A549 (cell line): ENCODE results near the gene PRMT7. TPM values are rescaled to one million over a fixed set of nuclear protein-coding genes. Genes with fewer than 3 reads are reported as not detected.
A peak's percentile ranks its signal among the peaks of the same experiment; 100 is the strongest.

Experiments
- ATAC-seq, 2 experiments: fragments of 200-7000 bp in 1 of 2; fragments of >200 bp in 1 of 2; cut with Nextera tagmentation in 1 of 2; cut with Tn5 transposase in 1 of 2; 3 replicates each; pipeline versions ENCODE4 v1.8.0 to v1.9.1; 2018 to 2020; ENCODE audit warnings: mild to moderate bottlenecking in 1 of 2, moderate library complexity in 1 of 2
- CTCF ChIA-PET: fragments of 300-600 bp; sonication (Branson Sonifier 250); formaldehyde crosslinking; extraction: SDS; loops from one replicate; lab custom pipeline; 2021; ENCODE audit warnings: antibody characterized with exemption, inconsistent platforms; lab: Yijun Ruan, JAX
- POLR2A ChIA-PET: fragments of 350-600 bp; formaldehyde crosslinking; extraction: SDS; loops from one replicate; lab custom pipeline; 2021; ENCODE audit warnings: antibody characterized with exemption, inconsistent platforms; lab: Yijun Ruan, JAX
- DNase-seq, 2 experiments: peaks; one replicate each; pipeline versions ENCODE4 v3.0.0 to v3.0.0-alpha.2; 2011 to 2016; ENCODE audit warnings: low read depth in 1 of 2, low spot score in 1 of 2
- FAIRE-seq: peaks from 2 replicates; lab custom pipeline; 2011; peaks lifted over from hg19 to GRCh38; lab: Jason Lieb, UNC
- H3K27ac ChIP-seq, 2 experiments: fragments of >200 bp; sonication (Bioruptor Twin); formaldehyde crosslinking; 3 replicates each; pipeline ENCODE4 v1.5.1; 2016 to 2017
- H3K4me1 ChIP-seq: fragments of >200 bp; sonication (Bioruptor Twin); formaldehyde crosslinking; 3 replicates; pipeline ENCODE4 v1.6.1; 2016
- H3K4me2 ChIP-seq: fragments of >200 bp; sonication (Bioruptor Twin); formaldehyde crosslinking; 3 replicates; pipeline ENCODE4 v1.6.1; 2016
- H3K4me3 ChIP-seq: fragments of >200 bp; sonication (Bioruptor Twin); formaldehyde crosslinking; 3 replicates; pipeline ENCODE4 v1.5.1; 2016
- H3K9me3 ChIP-seq: fragments of >200 bp; sonication (Bioruptor Twin); formaldehyde crosslinking; 3 replicates; pipeline ENCODE4 v1.6.1; 2016
- ATOH8 ChIP-seq: fragments of 250-450 bp; sonication (Bioruptor Pico); IDR thresholded peaks from 2 replicates; pipeline ENCODE4 v1.5.0; 2020; ENCODE audit warnings: low read depth, mild to moderate bottlenecking, moderate library complexity
- CHD2 ChIP-seq: fragments of 150-350 bp; IDR thresholded peaks from 2 replicates; pipeline ENCODE4 v1.6.1; 2014; ENCODE audit warnings: low read length; ENCODE audit not compliant: partially characterized antibody
- CHD4 ChIP-seq: fragments of 200-600 bp; sonication (generic); IDR thresholded peaks from 2 replicates; pipeline ENCODE4 v1.6.1; 2016; ENCODE audit warnings: antibody characterized with exemption, mild to moderate bottlenecking, borderline replicate concordance
- EHF ChIP-seq: fragments of 250-450 bp; sonication (Bioruptor Pico); IDR thresholded peaks from 2 replicates; pipeline ENCODE4 v1.5.0; 2020; ENCODE audit warnings: mild to moderate bottlenecking
- EP300 ChIP-seq, 2 experiments: fragments of >200 bp; sonication (Bioruptor Twin); formaldehyde crosslinking; IDR thresholded peaks; 2 replicates in 1 of 2; 3 replicates in 1 of 2; pipeline ENCODE4 v1.6.1; 2016 to 2017
- FOSB ChIP-seq: fragments of 250-450 bp; sonication (Bioruptor Pico); IDR thresholded peaks from 2 replicates; pipeline ENCODE4 v1.5.0; 2020; ENCODE audit warnings: mild to moderate bottlenecking, moderate library complexity
- FOXS1 ChIP-seq: fragments of 250-450 bp; sonication (Bioruptor Pico); IDR thresholded peaks from 2 replicates; pipeline ENCODE4 v1.5.0; 2020; ENCODE audit warnings: mild to moderate bottlenecking, moderate library complexity
- GATA3 ChIP-seq: IDR thresholded peaks from 2 replicates; pipeline ENCODE4 v1.6.1; 2012; ENCODE audit warnings: borderline replicate concordance
- HDAC2 ChIP-seq: fragments of 200-600 bp; sonication (generic); IDR thresholded peaks from 2 replicates; pipeline ENCODE4 v1.6.1; 2016
- HOXB13 ChIP-seq: fragments of 250-450 bp; sonication (Bioruptor Pico); IDR thresholded peaks from 2 replicates; pipeline ENCODE4 v1.5.0; 2020; ENCODE audit warnings: low read depth, mild to moderate bottlenecking, moderate library complexity
- HOXB5 ChIP-seq: fragments of 250-450 bp; sonication (Bioruptor Pico); IDR thresholded peaks from 2 replicates; pipeline ENCODE4 v1.5.0; 2020; ENCODE audit warnings: mild to moderate bottlenecking, moderate library complexity
- JUNB ChIP-seq: fragments of >200 bp; sonication (Bioruptor Twin); formaldehyde crosslinking; IDR thresholded peaks from 2 replicates; pipeline ENCODE4 v1.6.1; 2016
- MAFK ChIP-seq: fragments of 450-650 bp; IDR thresholded peaks from 2 replicates; pipeline ENCODE4 v1.6.1; 2014; ENCODE audit not compliant: partially characterized antibody
- MAX ChIP-seq: IDR thresholded peaks from 2 replicates; pipeline ENCODE4 v1.6.1; 2012
- MAZ ChIP-seq: fragments of 150-350 bp; IDR thresholded peaks from 2 replicates; pipeline ENCODE4 v1.6.1; 2014; ENCODE audit warnings: antibody characterized with exemption, low read depth, low read length, borderline replicate concordance
- NFE2L2 ChIP-seq: fragments of 150-350 bp; conservative IDR thresholded peaks from 2 replicates; pipeline ENCODE4 v1.6.1; 2014; ENCODE audit warnings: low read length
- PHF8 ChIP-seq: fragments of 200-600 bp; sonication (generic); IDR thresholded peaks from 2 replicates; pipeline ENCODE4 v1.6.1; 2016; ENCODE audit warnings: low read depth, mild to moderate bottlenecking, antibody characterized with exemption, moderate library complexity, borderline replicate concordance
- POLR2A ChIP-seq: IDR thresholded peaks from 2 replicates; pipeline ENCODE4 v1.6.1; 2012; ENCODE audit warnings: mild to moderate bottlenecking, low read length
- RARB ChIP-seq: fragments of 250-450 bp; sonication (Bioruptor Pico); IDR thresholded peaks from 2 replicates; pipeline ENCODE4 v1.8.0; 2021; ENCODE audit warnings: mild to moderate bottlenecking, moderate library complexity
- RFX5 ChIP-seq: fragments of 450-650 bp; IDR thresholded peaks from 2 replicates; pipeline ENCODE4 v1.7.1; 2014; ENCODE audit warnings: antibody characterized with exemption, mild to moderate bottlenecking, moderate library complexity
- SMC3 ChIP-seq: fragments of >200 bp; sonication (Bioruptor Twin); formaldehyde crosslinking; IDR thresholded peaks from 3 replicates; pipeline ENCODE4 v1.6.1; 2018; ENCODE audit warnings: inconsistent platforms
- ZSCAN20 ChIP-seq: fragments of 250-450 bp; sonication (Bioruptor Pico); IDR thresholded peaks from 2 replicates; pipeline ENCODE4 v1.8.0; 2022; ENCODE audit warnings: mild to moderate bottlenecking, moderate library complexity
- WGBS: methylation state at CpG from one replicate; pipeline ENCODE4 v1.1.6; 2017; ENCODE audit errors: missing lambda C conversion rate; 5-methylcytosine and 5-hydroxymethylcytosine counted together
- polyA plus RNA-seq, 4 experiments: library from polyadenylated mRNA; depleted of rRNA in 3 of 4; stranded (reverse); fragments of >200 nt; fragmentation: RNase III in 1 of 4; extraction: RNeasy Plus Mini Kit Qiagen cat#74134 plus additional on column Dnase treatment in 1 of 4; gene quantifications; 2 replicates in 3 of 4; 3 replicates in 1 of 4; pipeline ENCODE4 v1.2.3, GENCODE V29; 2011 to 2017
- TF ChIP-seq, protein P1 (sequence below): fragments of 200-600 bp; sonication (generic); IDR thresholded peaks from 2 replicates; pipeline ENCODE4 v1.6.1; 2016; ENCODE audit warnings: antibody characterized with exemption, mild to moderate bottlenecking, moderate library complexity
- TF ChIP-seq, protein P2 (sequence below): IDR thresholded peaks from 2 replicates; pipeline ENCODE4 v1.6.1; 2012; ENCODE audit warnings: low read depth, borderline replicate concordance
- TF ChIP-seq, protein P3 (sequence below): fragments of >200 bp; sonication (Bioruptor Twin); formaldehyde crosslinking; IDR thresholded peaks from 3 replicates; pipeline ENCODE4 v1.6.1; 2016
- TF ChIP-seq, protein P4 (sequence below): fragments of >200 bp; sonication (Bioruptor Twin); formaldehyde crosslinking; IDR thresholded peaks from 3 replicates; pipeline ENCODE4 v1.5.1; 2016
- TF ChIP-seq, protein P5 (sequence below): fragments of 250-450 bp; sonication (Bioruptor Pico); IDR thresholded peaks from 2 replicates; pipeline ENCODE4 v1.5.0; 2021; ENCODE audit warnings: mild to moderate bottlenecking, moderate library complexity, borderline replicate concordance

PRMT7 gene
- polyA plus RNA-seq, 2 of the 4 experiments (the other 2 are of a cell fraction), result 37.1 to 44.7 TPM

DNA sequence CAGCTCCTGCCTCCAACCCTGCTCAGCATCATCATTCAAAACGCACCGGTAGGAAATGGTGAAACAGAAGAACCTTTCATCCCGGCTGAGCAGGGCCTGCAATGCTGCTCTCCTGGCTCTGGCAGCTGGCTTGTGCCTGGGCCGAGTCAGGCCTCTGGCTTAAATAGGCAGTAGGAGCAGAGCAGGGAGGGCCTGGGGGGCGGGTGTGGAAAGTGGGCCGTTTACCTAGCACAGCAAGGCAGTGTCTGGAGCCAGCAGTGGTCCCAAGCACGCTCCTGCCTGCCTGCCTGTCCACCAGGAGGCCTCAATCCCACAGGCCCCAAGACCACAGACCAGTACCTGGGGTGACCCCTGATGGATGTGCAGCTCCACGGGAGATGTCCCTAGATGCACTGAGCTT lies 78.2 kb downstream of the PRMT7 start:
- ChIA-PET CTCF (interaction anchor here (0.7 to 1.0 kb wide), 2 partner anchors 10 to 132 kb away, joined by 3 read pairs; no protein-coding TSS in a partner anchor), POLR2A (no interaction called here)
- Histone ChIP-seq H3K27ac (no peak overlapping the region), H3K9me3 (no peaks in the 10 kb centered on the region), H3K4me2 (no peak overlapping the region), H3K4me1 (no peaks in the 10 kb centered on the region), H3K4me3 (no peak overlapping the region)
- WGBS, result 66% methylated on average over 5 of the region's 8 CpGs
- no peak for DNase-seq
- ATAC-seq, result peak in 1 of 2 experiments; percentile 45; a peak in 2 of 6 replicates
- TF ChIP-seq POLR2A (no peak), JUNB (no peak), NFE2L2 (no peak), ATOH8 (CRISPR knock-in tag) (no peak), MAZ (no peak), EP300 (IDR thresholded peaks at IDR 0.05) (no peak), MAX (no peak), FOSB (CRISPR knock-in tag) (no peak), SMC3 (no peak), HOXB5 (no peak), MAFK (no peak)
- TF ChIP-seq, protein P1, sequence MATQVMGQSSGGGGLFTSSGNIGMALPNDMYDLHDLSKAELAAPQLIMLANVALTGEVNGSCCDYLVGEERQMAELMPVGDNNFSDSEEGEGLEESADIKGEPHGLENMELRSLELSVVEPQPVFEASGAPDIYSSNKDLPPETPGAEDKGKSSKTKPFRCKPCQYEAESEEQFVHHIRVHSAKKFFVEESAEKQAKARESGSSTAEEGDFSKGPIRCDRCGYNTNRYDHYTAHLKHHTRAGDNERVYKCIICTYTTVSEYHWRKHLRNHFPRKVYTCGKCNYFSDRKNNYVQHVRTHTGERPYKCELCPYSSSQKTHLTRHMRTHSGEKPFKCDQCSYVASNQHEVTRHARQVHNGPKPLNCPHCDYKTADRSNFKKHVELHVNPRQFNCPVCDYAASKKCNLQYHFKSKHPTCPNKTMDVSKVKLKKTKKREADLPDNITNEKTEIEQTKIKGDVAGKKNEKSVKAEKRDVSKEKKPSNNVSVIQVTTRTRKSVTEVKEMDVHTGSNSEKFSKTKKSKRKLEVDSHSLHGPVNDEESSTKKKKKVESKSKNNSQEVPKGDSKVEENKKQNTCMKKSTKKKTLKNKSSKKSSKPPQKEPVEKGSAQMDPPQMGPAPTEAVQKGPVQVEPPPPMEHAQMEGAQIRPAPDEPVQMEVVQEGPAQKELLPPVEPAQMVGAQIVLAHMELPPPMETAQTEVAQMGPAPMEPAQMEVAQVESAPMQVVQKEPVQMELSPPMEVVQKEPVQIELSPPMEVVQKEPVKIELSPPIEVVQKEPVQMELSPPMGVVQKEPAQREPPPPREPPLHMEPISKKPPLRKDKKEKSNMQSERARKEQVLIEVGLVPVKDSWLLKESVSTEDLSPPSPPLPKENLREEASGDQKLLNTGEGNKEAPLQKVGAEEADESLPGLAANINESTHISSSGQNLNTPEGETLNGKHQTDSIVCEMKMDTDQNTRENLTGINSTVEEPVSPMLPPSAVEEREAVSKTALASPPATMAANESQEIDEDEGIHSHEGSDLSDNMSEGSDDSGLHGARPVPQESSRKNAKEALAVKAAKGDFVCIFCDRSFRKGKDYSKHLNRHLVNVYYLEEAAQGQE, result no peak
- TF ChIP-seq, protein P2, sequence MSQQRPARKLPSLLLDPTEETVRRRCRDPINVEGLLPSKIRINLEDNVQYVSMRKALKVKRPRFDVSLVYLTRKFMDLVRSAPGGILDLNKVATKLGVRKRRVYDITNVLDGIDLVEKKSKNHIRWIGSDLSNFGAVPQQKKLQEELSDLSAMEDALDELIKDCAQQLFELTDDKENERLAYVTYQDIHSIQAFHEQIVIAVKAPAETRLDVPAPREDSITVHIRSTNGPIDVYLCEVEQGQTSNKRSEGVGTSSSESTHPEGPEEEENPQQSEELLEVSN, result no peak
- no peak for FAIRE-seq

GRCh38 chr16:68389750-68390371 lies 79.0 kb downstream of the PRMT7 start:
- TF ChIP-seq HOXB13 (CRISPR knock-in tag) (no peak), RFX5 (no peak), CHD4 (no peak), PHF8 (no peak), CHD2 (no peak), MAX (no peak), MAZ (no peak), FOXS1 (no peak), ZSCAN20 (no peak), GATA3 (no peak), EHF (CRISPR knock-in tag) (no peak), RARB (CRISPR knock-in tag) (no peak), HDAC2 (no peak)
- TF ChIP-seq, protein P3, sequence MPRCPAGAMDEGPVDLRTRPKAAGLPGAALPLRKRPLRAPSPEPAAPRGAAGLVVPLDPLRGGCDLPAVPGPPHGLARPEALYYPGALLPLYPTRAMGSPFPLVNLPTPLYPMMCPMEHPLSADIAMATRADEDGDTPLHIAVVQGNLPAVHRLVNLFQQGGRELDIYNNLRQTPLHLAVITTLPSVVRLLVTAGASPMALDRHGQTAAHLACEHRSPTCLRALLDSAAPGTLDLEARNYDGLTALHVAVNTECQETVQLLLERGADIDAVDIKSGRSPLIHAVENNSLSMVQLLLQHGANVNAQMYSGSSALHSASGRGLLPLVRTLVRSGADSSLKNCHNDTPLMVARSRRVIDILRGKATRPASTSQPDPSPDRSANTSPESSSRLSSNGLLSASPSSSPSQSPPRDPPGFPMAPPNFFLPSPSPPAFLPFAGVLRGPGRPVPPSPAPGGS, result no peak
- TF ChIP-seq, protein P4, sequence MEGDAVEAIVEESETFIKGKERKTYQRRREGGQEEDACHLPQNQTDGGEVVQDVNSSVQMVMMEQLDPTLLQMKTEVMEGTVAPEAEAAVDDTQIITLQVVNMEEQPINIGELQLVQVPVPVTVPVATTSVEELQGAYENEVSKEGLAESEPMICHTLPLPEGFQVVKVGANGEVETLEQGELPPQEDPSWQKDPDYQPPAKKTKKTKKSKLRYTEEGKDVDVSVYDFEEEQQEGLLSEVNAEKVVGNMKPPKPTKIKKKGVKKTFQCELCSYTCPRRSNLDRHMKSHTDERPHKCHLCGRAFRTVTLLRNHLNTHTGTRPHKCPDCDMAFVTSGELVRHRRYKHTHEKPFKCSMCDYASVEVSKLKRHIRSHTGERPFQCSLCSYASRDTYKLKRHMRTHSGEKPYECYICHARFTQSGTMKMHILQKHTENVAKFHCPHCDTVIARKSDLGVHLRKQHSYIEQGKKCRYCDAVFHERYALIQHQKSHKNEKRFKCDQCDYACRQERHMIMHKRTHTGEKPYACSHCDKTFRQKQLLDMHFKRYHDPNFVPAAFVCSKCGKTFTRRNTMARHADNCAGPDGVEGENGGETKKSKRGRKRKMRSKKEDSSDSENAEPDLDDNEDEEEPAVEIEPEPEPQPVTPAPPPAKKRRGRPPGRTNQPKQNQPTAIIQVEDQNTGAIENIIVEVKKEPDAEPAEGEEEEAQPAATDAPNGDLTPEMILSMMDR, result no peak
- TF ChIP-seq, protein P5, sequence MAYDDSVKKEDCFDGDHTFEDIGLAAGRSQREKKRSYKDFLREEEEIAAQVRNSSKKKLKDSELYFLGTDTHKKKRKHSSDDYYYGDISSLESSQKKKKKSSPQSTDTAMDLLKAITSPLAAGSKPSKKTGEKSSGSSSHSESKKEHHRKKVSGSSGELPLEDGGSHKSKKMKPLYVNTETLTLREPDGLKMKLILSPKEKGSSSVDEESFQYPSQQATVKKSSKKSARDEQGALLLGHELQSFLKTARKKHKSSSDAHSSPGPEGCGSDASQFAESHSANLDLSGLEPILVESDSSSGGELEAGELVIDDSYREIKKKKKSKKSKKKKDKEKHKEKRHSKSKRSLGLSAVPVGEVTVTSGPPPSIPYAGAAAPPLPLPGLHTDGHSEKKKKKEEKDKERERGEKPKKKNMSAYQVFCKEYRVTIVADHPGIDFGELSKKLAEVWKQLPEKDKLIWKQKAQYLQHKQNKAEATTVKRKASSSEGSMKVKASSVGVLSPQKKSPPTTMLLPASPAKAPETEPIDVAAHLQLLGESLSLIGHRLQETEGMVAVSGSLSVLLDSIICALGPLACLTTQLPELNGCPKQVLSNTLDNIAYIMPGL (CRISPR knock-in tag), result no peak
- TF ChIP-seq, all 56 proteins: peak for 0
- H3K4me1 ChIP-seq, result no peaks in the 10 kb centered on the region
- DNase-seq (no peak), FAIRE-seq (no peak), ATAC-seq (no peak)
- ChIA-PET CTCF (interaction anchor here (1.0 kb wide), 1 partner anchor 131 kb away, joined by 3 read pairs; no protein-coding TSS in a partner anchor), POLR2A (no interaction called here)
- no peak overlapping the region for H3K4me2 ChIP-seq
- H3K9me3 ChIP-seq, result no peaks in the 10 kb centered on the region
- 64% methylated on average over 6 of the region's 6 CpGs for WGBS
- no peak overlapping the region for H3K27ac ChIP-seq
- H3K4me3 ChIP-seq, result no peak overlapping the region
